GM21786 (cell line): ENCODE measurements around the gene OPN3.

ENCODE experiments used
- ATAC-seq: cut with Tn5 transposase; IDR thresholded peaks from one replicate; pipeline ENCODE4 v1.9.1; 2021; ENCODE audit not compliant: unreplicated experiment

Gene OPN3

GRCh38 chr1:241592273-241592958, 47.8 kb downstream of the OPN3 start:
- peak; percentile 59 for ATAC-seq

- ATAC-seq = no peak
These were observed 48.4 kb downstream of the OPN3 start for GRCh38 chr1:241591736-241592135.

- ATAC-seq = no peak
These were observed 48.9 kb downstream of the OPN3 start for GRCh38 chr1:241591317-241591716.

GRCh38 chr1:241590719-241591118, 49.5 kb downstream of the OPN3 start:
- ATAC-seq = no peak

DNA sequence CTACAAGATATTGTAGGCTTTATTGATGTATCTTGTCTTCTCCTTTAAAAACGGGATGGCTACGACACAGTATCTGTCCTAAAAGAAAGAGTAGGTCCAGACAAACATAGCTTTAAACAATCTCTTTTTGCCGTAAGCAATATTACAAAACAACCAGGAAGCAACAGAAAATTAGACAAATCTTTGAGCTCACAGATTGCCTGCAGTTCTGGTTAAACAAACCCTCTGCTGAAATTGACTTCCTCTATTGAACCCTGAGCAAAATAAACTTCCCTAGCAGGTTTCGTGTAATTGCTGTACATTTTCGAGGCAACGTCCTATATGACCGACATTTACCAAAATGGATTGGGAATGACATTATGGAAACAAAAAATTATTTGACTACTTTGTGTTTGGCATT, 50.6 kb downstream of the OPN3 start:
- no peak for ATAC-seq

DNA sequence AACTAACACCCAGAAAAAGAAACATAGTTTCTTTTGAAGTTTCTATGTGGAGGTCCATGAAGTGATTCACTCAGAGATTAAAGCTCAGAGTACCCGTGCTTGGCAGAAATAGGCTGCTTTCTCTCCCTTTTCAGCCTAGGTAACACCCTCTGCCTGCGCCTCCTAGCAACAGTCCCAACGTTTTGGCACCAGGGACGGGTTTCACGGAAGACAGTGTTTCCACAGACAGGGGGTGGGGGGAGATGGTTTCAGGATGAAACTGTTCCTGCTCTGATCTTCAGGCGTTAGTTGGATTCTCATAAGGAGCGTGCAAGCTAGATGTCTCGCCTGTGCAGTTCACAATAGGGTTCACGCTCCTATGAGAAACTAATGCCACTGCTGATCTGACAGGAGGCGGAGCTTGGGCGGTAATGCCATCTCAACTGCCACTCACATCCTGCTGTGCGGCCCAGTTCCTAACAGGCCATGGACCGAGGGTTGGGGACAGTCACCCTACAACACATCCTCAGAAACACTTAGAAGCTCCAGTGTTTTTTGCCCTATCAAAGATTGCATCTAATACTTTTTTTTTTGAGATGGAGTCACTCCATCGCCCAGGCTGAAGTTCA, 53.2 kb downstream of the OPN3 start:
- ATAC-seq = no peak

DNA sequence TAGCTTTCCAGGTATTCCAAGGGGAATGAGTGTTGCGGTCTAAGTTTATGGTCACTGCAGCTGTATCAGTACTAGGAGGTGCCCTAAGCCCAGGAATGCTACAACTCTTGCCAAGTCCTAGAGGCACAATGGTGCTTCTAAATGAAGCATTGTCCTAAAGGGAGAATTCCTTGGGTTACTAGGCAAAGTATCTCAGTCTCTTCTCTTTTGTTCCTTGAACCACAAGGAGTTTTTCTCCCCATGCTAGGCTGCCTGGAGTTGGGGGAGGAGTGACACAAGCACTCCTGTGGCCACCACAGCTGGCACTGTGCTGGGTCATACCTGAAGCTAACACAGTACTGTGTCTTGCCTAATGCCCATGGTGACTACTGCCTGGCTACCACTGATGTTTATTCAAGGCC, 57.2 kb downstream of the OPN3 start:
- ATAC-seq = no peak

DNA sequence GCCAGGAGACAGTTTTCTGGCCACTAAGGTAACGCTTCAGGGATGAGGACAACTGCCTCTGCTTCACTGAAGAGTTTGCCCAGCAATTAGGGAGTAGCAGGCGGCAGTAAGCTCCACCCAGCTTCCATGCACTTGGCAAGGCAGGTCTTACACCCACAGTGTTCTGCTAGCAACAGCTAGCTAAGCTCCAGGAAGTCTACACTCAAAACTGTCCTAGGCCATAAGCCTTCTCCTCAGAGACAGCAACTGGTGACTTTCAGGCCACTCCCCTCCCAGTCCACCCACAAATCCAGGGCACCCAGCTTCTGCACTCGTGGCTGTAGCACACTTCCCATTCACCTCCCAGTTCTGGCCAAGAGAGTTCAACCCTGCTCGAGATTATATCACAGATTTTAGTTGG, 60.7 kb downstream of the OPN3 start:
- no peak for ATAC-seq

GRCh38 chr1:241574154-241574553, 66.0 kb downstream of the OPN3 start:
- no peak for ATAC-seq

DNA sequence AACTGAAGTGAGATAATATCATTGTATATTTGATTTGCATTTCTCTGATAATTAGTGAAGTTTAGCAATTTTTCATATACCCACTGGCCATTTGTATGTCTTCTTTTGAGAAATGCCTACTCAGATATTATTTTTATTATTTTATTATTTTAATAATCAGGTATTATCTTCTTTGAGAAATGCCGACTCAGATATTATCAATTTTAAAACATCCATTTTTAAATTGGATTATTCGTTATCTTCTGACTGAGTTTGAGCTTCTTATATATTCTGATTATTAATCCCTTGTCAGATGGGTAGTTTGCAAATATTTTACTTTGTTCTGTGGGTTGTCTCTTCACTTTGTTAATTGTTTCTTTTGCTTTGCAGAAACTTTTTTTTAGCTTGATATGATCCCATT, 70.3 kb downstream of the OPN3 start:
- no peak for ATAC-seq

GRCh38 chr1:241560849-241561187, 79.4 kb downstream of the OPN3 start:
- no peak for ATAC-seq

GRCh38 chr1:241560146-241560848, 79.9 kb downstream of the OPN3 start:
- ATAC-seq = no peak

GRCh38 chr1:241557551-241558193, 82.5 kb downstream of the OPN3 start:
- no peak for ATAC-seq

- no peak for ATAC-seq
These were observed 83.1 kb downstream of the OPN3 start for GRCh38 chr1:241557031-241557430.

GRCh38 chr1:241555526-241555925, 84.6 kb downstream of the OPN3 start:
- no peak for ATAC-seq

DNA sequence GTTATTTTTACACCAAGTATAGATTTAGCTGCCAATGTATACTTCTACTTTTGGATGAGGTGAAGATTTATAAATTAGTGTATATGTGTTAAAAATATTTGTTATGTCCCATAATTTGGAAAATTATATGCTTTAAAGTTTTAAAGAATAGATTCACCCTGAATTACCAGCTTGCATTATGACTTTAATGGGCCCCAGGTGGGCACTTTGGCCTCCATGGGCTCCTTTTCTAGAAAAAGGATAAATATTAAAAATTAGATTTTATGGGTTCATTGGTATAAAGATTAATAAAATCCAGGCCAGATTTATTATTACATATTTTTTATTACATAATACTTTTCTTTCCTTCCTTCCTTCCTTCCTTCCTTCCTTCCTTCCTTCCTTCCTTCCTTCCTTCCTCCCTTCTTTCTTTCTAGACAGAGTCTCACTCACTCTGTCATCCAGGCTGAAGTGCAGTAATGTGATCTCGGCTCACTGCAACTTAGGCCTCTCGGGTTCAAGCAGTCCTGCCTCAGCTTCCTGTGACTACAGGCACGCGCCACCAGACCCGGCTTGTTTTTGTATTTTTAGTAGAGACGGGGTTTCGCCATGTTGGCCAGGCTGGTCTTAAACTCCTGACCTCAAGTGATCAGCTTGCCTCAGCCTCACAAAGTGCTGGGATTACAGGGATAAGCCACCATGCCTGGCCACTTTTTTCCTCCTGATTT, 86.1 kb downstream of the OPN3 start:
- no peak for ATAC-seq

GRCh38 chr1:241551759-241552638, 88.2 kb downstream of the OPN3 start:
- ATAC-seq = peak; percentile 85

DNA sequence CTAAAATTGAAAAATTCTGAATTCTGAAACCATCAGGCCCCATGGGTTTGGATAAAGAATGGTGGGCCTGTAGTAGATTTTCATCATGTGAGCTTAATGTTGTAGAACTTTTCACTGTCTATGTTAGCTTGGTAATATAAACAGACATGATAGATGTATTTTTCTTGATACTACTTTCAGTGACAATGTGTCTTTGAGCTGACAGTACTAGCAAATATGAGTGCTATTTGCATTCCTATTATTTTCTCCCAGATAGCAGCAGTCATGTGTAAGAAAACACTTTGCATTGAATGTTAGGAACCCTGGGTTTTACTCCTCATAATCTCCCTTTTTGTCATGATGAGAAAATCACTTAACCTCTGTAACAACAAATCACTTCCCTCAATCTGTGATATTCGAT, 89.9 kb downstream of the OPN3 start:
- ATAC-seq = no peak

DNA sequence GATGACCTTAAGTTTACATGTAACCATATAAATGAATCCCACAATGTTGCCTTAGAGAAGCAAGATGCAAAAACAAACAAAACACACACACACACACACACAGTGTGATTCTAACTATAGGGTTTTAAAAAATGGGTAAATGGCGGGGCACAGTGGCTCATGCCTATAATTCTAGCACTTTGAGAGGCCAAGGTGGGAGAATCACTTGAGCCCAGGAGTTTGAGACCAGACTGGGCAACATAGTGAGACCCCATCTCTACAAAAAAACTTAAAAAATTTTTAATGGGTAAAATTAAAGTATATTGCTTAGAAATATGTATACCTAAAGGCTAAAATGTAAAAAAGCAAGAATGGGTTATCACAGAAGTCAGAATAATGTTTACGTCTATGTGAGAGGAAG, 92.2 kb downstream of the OPN3 start:
- no peak for ATAC-seq
